IMR-90 (cell line): ENCODE results near the gene NPBWR2. TPM values are rescaled to one million over a fixed set of nuclear protein-coding genes. Genes with fewer than 3 reads are reported as not detected.
A peak's percentile ranks its signal among the peaks of the same experiment; 100 is the strongest.

ENCODE experiments used
- ATAC-seq: fragments of 200-7000 bp; cut with Tn5 transposase; 2 replicates; pipeline ENCODE4 v1.9.1; 2020; ENCODE audit warnings: low read depth, mild to moderate bottlenecking, moderate library complexity
- BruUV-seq: library from RNA; stranded (reverse); fragments of 400-500 nt; replicated peaks from 2 replicates; lab custom pipeline; 2021; lab: Mats Ljungman, UMichigan
- CTCF ChIA-PET: fragments of 300-600 bp; formaldehyde crosslinking; extraction: SDS; loops from one replicate; lab custom pipeline; 2021; ENCODE audit warnings: antibody characterized with exemption; lab: Yijun Ruan, JAX
- POLR2A ChIA-PET: fragments of 300-600 bp; sonication (Branson Sonifier 250); formaldehyde crosslinking; loops from one replicate; lab custom pipeline; 2022; ENCODE audit warnings: antibody characterized with exemption; ENCODE audit not compliant: unreplicated experiment; lab: Charles Lee
- DNase-seq: peaks from one replicate; pipeline ENCODE4 v3.0.0; 2013
- H2AFZ ChIP-seq: replicated peaks from 2 replicates; pipeline ENCODE3; 2013; ENCODE audit warnings: low read length, mild to moderate bottlenecking; ENCODE audit not compliant: poor library complexity
- H2AK5ac ChIP-seq: 2 replicates; pipeline ENCODE4 v1.6.1; 2013; ENCODE audit warnings: low read depth, low read length, inconsistent platforms
- H2AK9ac ChIP-seq: replicated peaks from 2 replicates; pipeline ENCODE3; 2013; ENCODE audit warnings: mild to moderate bottlenecking, low read depth, low read length, moderate library complexity; ENCODE audit not compliant: poor library complexity
- H2BK120ac ChIP-seq: 2 replicates; pipeline ENCODE4 v1.6.1; 2013; ENCODE audit warnings: low read depth, low read length, inconsistent platforms
- H2BK15ac ChIP-seq: 3 replicates; pipeline ENCODE4 v1.6.1; 2013; ENCODE audit warnings: low read depth, low read length, inconsistent platforms
- H2BK20ac ChIP-seq: 2 replicates; pipeline ENCODE4 v1.6.1; 2013; ENCODE audit warnings: low read depth, mild to moderate bottlenecking, inconsistent platforms, low read length, moderate library complexity
- H2BK5ac ChIP-seq: 2 replicates; pipeline ENCODE4 v1.6.1; 2013; ENCODE audit warnings: mild to moderate bottlenecking, low read depth, low read length, inconsistent platforms; ENCODE audit not compliant: poor library complexity, severe bottlenecking
- H3K14ac ChIP-seq: replicated peaks from 2 replicates; pipeline ENCODE4 v1.6.1; 2013; ENCODE audit warnings: low read depth, low read length, inconsistent platforms
- H3K18ac ChIP-seq: 2 replicates; pipeline ENCODE4 v1.6.1; 2013; ENCODE audit warnings: low read depth, low read length, control low read depth
- H3K23ac ChIP-seq: 2 replicates; pipeline ENCODE4 v1.6.1; 2013; ENCODE audit warnings: low read depth, low read length, inconsistent platforms
- H3K27ac ChIP-seq: 2 replicates; pipeline ENCODE4 v1.5.1; 2013; ENCODE audit warnings: mild to moderate bottlenecking, control low read depth, low read length; ENCODE audit not compliant: insufficient read depth
- H3K27me3 ChIP-seq: 2 replicates; pipeline ENCODE4 v1.6.1; 2013; ENCODE audit warnings: low read length; ENCODE audit not compliant: control insufficient read depth, insufficient read depth
- H3K36me3 ChIP-seq: 2 replicates; pipeline ENCODE4 v1.6.1; 2013; ENCODE audit warnings: low read length, mixed read lengths; ENCODE audit not compliant: control insufficient read depth, insufficient read depth
- H3K4ac ChIP-seq: 2 replicates; pipeline ENCODE4 v1.6.1; 2013; ENCODE audit warnings: low read depth, low read length, inconsistent platforms
- H3K4me1 ChIP-seq: 2 replicates; pipeline ENCODE4 v1.6.1; 2013; ENCODE audit warnings: low read length, mixed read lengths; ENCODE audit not compliant: control insufficient read depth, insufficient read depth
- H3K4me2 ChIP-seq: 2 replicates; pipeline ENCODE4 v1.6.1; 2013; ENCODE audit warnings: low read depth, mild to moderate bottlenecking, control low read depth, low read length, moderate library complexity
- H3K4me3 ChIP-seq: 2 replicates; pipeline ENCODE4 v1.5.1; 2013; ENCODE audit warnings: low read depth, mild to moderate bottlenecking, control low read depth, low read length, moderate library complexity; ENCODE audit not compliant: insufficient read depth
- H3K56ac ChIP-seq: 2 replicates; pipeline ENCODE4 v1.6.1; 2013; ENCODE audit warnings: low read length, inconsistent platforms; ENCODE audit not compliant: insufficient read depth; ENCODE audit errors: extremely low read depth
- H3K79me1 ChIP-seq, 2 experiments: 2 replicates each; pipeline ENCODE4 v1.6.1; 2013; ENCODE audit warnings: low read length in 2 of 2, inconsistent platforms in 1 of 2, low read depth in 1 of 2
- H3K9ac ChIP-seq: 2 replicates; pipeline ENCODE4 v1.6.1; 2013; ENCODE audit warnings: low read depth, low read length, control low read depth
- H3K9me1 ChIP-seq: 2 replicates; pipeline ENCODE4 v1.6.1; 2013; ENCODE audit warnings: low read length, inconsistent platforms; ENCODE audit not compliant: insufficient read depth
- H3K9me3 ChIP-seq: 2 replicates; pipeline ENCODE4 v1.6.1; 2013; ENCODE audit warnings: low read length; ENCODE audit not compliant: control insufficient read depth, insufficient read depth
- H4K20me1 ChIP-seq: 2 replicates; pipeline ENCODE4 v1.6.1; 2013; ENCODE audit warnings: low read length, inconsistent platforms; ENCODE audit not compliant: insufficient read depth
- H4K5ac ChIP-seq: 2 replicates; pipeline ENCODE4 v1.6.1; 2013; ENCODE audit warnings: mild to moderate bottlenecking, low read depth, low read length, control low read depth
- H4K8ac ChIP-seq, 2 experiments: 2 replicates each; pipeline ENCODE4 v1.6.1; 2013; ENCODE audit warnings: low read depth in 2 of 2, low read length in 2 of 2, control low read depth in 1 of 2, inconsistent platforms in 1 of 2
- H4K91ac ChIP-seq: 2 replicates; pipeline ENCODE4 v1.6.1; 2013; ENCODE audit warnings: low read depth, low read length, inconsistent platforms; ENCODE audit not compliant: insufficient read depth
- CEBPB ChIP-seq: IDR thresholded peaks from 2 replicates; pipeline ENCODE4 v1.6.1; 2012; ENCODE audit warnings: low read depth, low read length, improper control_type of control experiment
- CHD1 ChIP-seq: IDR thresholded peaks from 2 replicates; pipeline ENCODE4 v1.6.1; 2012; ENCODE audit warnings: low read depth, low read length, improper control_type of control experiment
- CTCF ChIP-seq: conservative IDR thresholded peaks from 2 replicates; pipeline ENCODE4 v1.5.1; 2012; ENCODE audit warnings: mild to moderate bottlenecking, low read depth, low read length, improper control_type of control experiment
- ELK1 ChIP-seq: fragments of 150-350 bp; IDR thresholded peaks from 2 replicates; pipeline ENCODE4 v1.6.1; 2016; ENCODE audit warnings: low read depth, mild to moderate bottlenecking, low read length, moderate library complexity, borderline replicate concordance
- MAFK ChIP-seq: IDR thresholded peaks from 2 replicates; pipeline ENCODE4 v1.6.1; 2012; ENCODE audit warnings: low read depth, low read length, improper control_type of control experiment
- RAD21 ChIP-seq: IDR thresholded peaks from 2 replicates; pipeline ENCODE4 v1.6.1; 2012; ENCODE audit warnings: low read length, improper control_type of control experiment
- RCOR1 ChIP-seq: IDR thresholded peaks from 2 replicates; pipeline ENCODE4 v1.6.1; 2012; ENCODE audit warnings: mild to moderate bottlenecking, low read length, improper control_type of control experiment; ENCODE audit not compliant: insufficient replicate concordance
- RFX5 ChIP-seq: IDR thresholded peaks from 2 replicates; pipeline ENCODE4 v1.8.0; 2012; ENCODE audit warnings: low read depth, mild to moderate bottlenecking, low read length, moderate library complexity
- USF2 ChIP-seq: fragments of 150-350 bp; IDR thresholded peaks from 2 replicates; pipeline ENCODE4 v1.6.1; 2017; ENCODE audit warnings: mild to moderate bottlenecking, antibody characterized with exemption, low read length, low read depth
- WGBS, 2 experiments: methylation state at CpG; one replicate each; pipeline versions ENCODE4 v1.1.5 to v1.1.7; 2013; ENCODE audit warnings: missing lambda C conversion rate in 2 of 2; ENCODE audit not compliant: insufficient read length in 1 of 2; ENCODE audit errors: extremely low coverage in 2 of 2; 5-methylcytosine and 5-hydroxymethylcytosine counted together
- dilution Hi-C: fragments of 300-500 bp; cut with HindIII; formaldehyde crosslinking; loops from one replicate; pipeline ENCODE4 v1.14.3; 2018; ENCODE audit warnings: low sequenced_read_pairs; ENCODE audit not compliant: unreplicated experiment
- in situ Hi-C: fragments of 300-500 bp; cut with MboI; formaldehyde crosslinking; loops from 3 replicates; pipeline ENCODE4 v1.14.3; 2019; ENCODE audit warnings: low sequenced_read_pairs, inconsistent platforms, mixed read lengths
- intact Hi-C: fragments of 100-400 bp; cut with micrococcal nuclease; formaldehyde crosslinking; loops from 2 replicates; pipeline ENCODE4 v1.10.0; 2022
- polyA plus RNA-seq, 3 experiments: library from polyadenylated mRNA; depleted of rRNA; stranded (reverse); fragments of >200 nt; gene quantifications; 2 replicates each; pipeline ENCODE4 v1.2.3, GENCODE V29; 2012; ENCODE audit warnings: low replicate concordance in 1 of 3
- total RNA-seq: library from RNA; depleted of rRNA; stranded (reverse); fragments of >200 nt; gene quantifications from 2 replicates; pipeline ENCODE4 v1.2.3, GENCODE V29; 2012

Gene NPBWR2
- total and polyA plus RNA-seq, 2 of the 4 experiments (the other 2 are of a cell fraction), result not detected

- Histone ChIP-seq H4K91ac (no peak overlapping the region), H2AK9ac (no peak overlapping the region), H3K23ac (no peak overlapping the region), H2BK120ac (no peak overlapping the region), H3K36me3 (no peaks in the 10 kb centered on the region), H2BK5ac (no peak overlapping the region), H4K5ac (no peak overlapping the region), H3K27ac (no peak overlapping the region), H3K4ac (no peak overlapping the region), H3K14ac (no peak overlapping the region), H2AK5ac (peak overlapping the region; percentile 16; the same call in 1 of the 2 replicates), H4K20me1 (no peaks in the 10 kb centered on the region), H3K56ac (no peak overlapping the region), H3K4me2 (no peak overlapping the region), H2BK15ac (no peak overlapping the region), H3K9me1 (no peaks in the 10 kb centered on the region), H3K27me3 (peaks cover 20% of the 10 kb centered on the region; the same call in 1 of the 2 replicates), H3K9me3 (no peaks in the 10 kb centered on the region), H2AFZ (no peak overlapping the region), H2BK20ac (no peak overlapping the region), H3K18ac (no peak overlapping the region), H3K9ac (no peak overlapping the region), H3K79me1 (no peaks in the 10 kb centered on the region), H4K8ac (no peak overlapping the region), H3K4me1 (peaks cover 5% of the 10 kb centered on the region), H3K4me3 (no peak overlapping the region)
- intact Hi-C loops, result loop anchor here (5.0 kb wide), 1 partner anchor 518 kb away; the partner anchor contains the start of gene PTK6
- WGBS, 2 experiments, result 80% methylated on average over 1 of the region's 9 CpGs; no CpG with 5 or more reads in 1 of the 2 experiments
- TF ChIP-seq MAFK (no peak), CTCF (no peak), ELK1 (no peak), RAD21 (no peak), CEBPB (no peak), CHD1 (no peak), RCOR1 (no peak), USF2 (no peak), RFX5 (no peak)
- dilution Hi-C loops, result no loop called here
- in situ Hi-C loops, result no loop called here
- DNase-seq, result no peak
- POLR2A ChIA-PET, result no interaction called here
- BruUV-seq, result no TSS peak
- ATAC-seq, result no peak
- CTCF ChIA-PET, result interaction anchor here (0.7 kb wide), 1 partner anchor 98 kb away, joined by 3 read pairs; no protein-coding TSS in a partner anchor
Measured at GRCh38 chr20:64055396-64055892, 51.9 kb downstream of the NPBWR2 start.
